Posterior vena cava (tissue), 2 donors: ENCODE results near the gene TRIM25. TPM values are rescaled to one million over a fixed set of nuclear protein-coding genes. Genes with fewer than 3 reads are reported as not detected.

Source experiments
- DNase-seq: peaks from one replicate; pipeline ENCODE4 v3.0.0-alpha.2; 2020; ENCODE audit warnings: low spot score
- intact Hi-C, 2 donors: fragments of 100-400 bp; cut with DNase I; formaldehyde crosslinking; loops; one replicate each; pipeline versions ENCODE4 v1.14.1 to v1.14.2; 2022 to 2023
- total RNA-seq, 2 donors: library from RNA; stranded (reverse); fragmentation: NEBNext Ultra II Directional; extraction: Animal tissue kit (Norgen Biotek cat#: 25700); gene quantifications; one replicate each; pipeline ENCODE4 v1.2.1, GENCODE V29; 2021
- donor health status: DM: yes; HTN: yes; CAD: no.
- donor health status: DM: yes; HTN: yes; CAD: no.

Gene TRIM25
- total RNA-seq, 2 donors from 2014 or later, result 43.2 to 54.0 TPM

- intact Hi-C loops, result no loop called here
- peak; percentile 10 for DNase-seq
Measured at GRCh38 chr17:56899403-56899802, 14.4 kb downstream of the TRIM25 start.

- DNase-seq, result peak; percentile 67
- intact Hi-C loops, result no loop called here
Measured at GRCh38 chr17:56898874-56899273, 15.0 kb downstream of the TRIM25 start.

GRCh38 chr17:56897646-56898424, 16.0 kb downstream of the TRIM25 start:
- intact Hi-C loops, result no loop called here
- DNase-seq, result no peak

- DNase-seq, result no peak
- intact Hi-C loops, result no loop called here
Measured at GRCh38 chr17:56896968-56897359, 16.9 kb downstream of the TRIM25 start.

- DNase-seq, result no peak
- intact Hi-C loops, result no loop called here
Measured at GRCh38 chr17:56896217-56896967, 17.5 kb downstream of the TRIM25 start.

- intact Hi-C loops, result no loop called here
- no peak for DNase-seq
Measured at GRCh38 chr17:56894859-56895455, 18.9 kb downstream of the TRIM25 start.

GRCh38 chr17:56893503-56893902, 20.3 kb downstream of the TRIM25 start:
- intact Hi-C loops, result no loop called here

GRCh38 chr17:56892333-56892732, 21.5 kb downstream of the TRIM25 start:
- intact Hi-C loops, result no loop called here
- DNase-seq, result no peak

More at GRCh38 chr17:56893503-56893902, 20.3 kb downstream of the TRIM25 start:
- DNase-seq, result no peak

GRCh38 chr17:56891751-56892150, 22.1 kb downstream of the TRIM25 start:
- DNase-seq, result peak; percentile 87
- intact Hi-C loops, result no loop called here

- intact Hi-C loops, result no loop called here
- no peak for DNase-seq
Measured at GRCh38 chr17:56890906-56891674, 22.8 kb downstream of the TRIM25 start.

GRCh38 chr17:56890390-56890789, 23.5 kb downstream of the TRIM25 start:
- intact Hi-C loops, result no loop called here
- no peak for DNase-seq

- intact Hi-C loops, result no loop called here
- no peak for DNase-seq
Measured at GRCh38 chr17:56887552-56888467, 26.0 kb downstream of the TRIM25 start.

GRCh38 chr17:56887105-56887504, 26.7 kb downstream of the TRIM25 start:
- no peak for DNase-seq
- intact Hi-C loops, result no loop called here

- DNase-seq, result no peak
- intact Hi-C loops, result no loop called here
Measured at GRCh38 chr17:56886288-56886731, 27.5 kb downstream of the TRIM25 start.

- intact Hi-C loops, result no loop called here
- no peak for DNase-seq
Measured at GRCh38 chr17:56885312-56885657, 28.6 kb downstream of the TRIM25 start.

GRCh38 chr17:56884483-56885311, 29.2 kb downstream of the TRIM25 start:
- intact Hi-C loops, result no loop called here
- no peak for DNase-seq

- no peak for DNase-seq
- intact Hi-C loops, result no loop called here
Measured at GRCh38 chr17:56883616-56884015, 30.2 kb downstream of the TRIM25 start.
